Natural killer cell (primary cell): ENCODE measurements around the gene HTR2A. TPM values are rescaled to one million over a fixed set of nuclear protein-coding genes. Genes with fewer than 3 reads are reported as not detected.

Source experiments
- ATAC-seq, 3 donors: fragments of 150-1000 bp in 2 of 3; fragments of 200-7000 bp in 1 of 3; cut with Tn5 transposase; 1 replicate in 1 of 3; 2 replicates in 2 of 3; pipeline ENCODE4 v1.10.0; 2021; ENCODE audit warnings: mild to moderate bottlenecking in 2 of 3, moderate library complexity in 2 of 3
- DNase-seq, 2 donors: peaks; one replicate each; pipeline versions ENCODE4 v3.0.0 to v3.0.0-alpha.2; 2013 to 2021; ENCODE audit warnings: mixed read lengths in 1 of 2
- H3K27ac ChIP-seq: one replicate; pipeline ENCODE4 v1.5.1; 2013; ENCODE audit warnings: mild to moderate bottlenecking, low read length
- H3K27me3 ChIP-seq: one replicate; pipeline ENCODE4 v1.6.1; 2013; ENCODE audit warnings: low read length; ENCODE audit not compliant: control insufficient read depth, insufficient read depth
- H3K36me3 ChIP-seq: one replicate; pipeline ENCODE4 v1.6.1; 2013; ENCODE audit warnings: low read length; ENCODE audit not compliant: control insufficient read depth, insufficient read depth
- H3K4me1 ChIP-seq: one replicate; pipeline ENCODE4 v1.6.1; 2013; ENCODE audit warnings: low read length; ENCODE audit not compliant: control insufficient read depth, insufficient read depth
- H3K4me3 ChIP-seq: one replicate; pipeline ENCODE4 v1.5.1; 2013; ENCODE audit warnings: low read length
- H3K9me3 ChIP-seq: one replicate; pipeline ENCODE4 v1.6.1; 2013; ENCODE audit warnings: low read length; ENCODE audit not compliant: control insufficient read depth, insufficient read depth
- H3K27ac Mint-ChIP-seq, 2 donors: one replicate each; pipeline ENCODE4 v1.8.0; 2022; ENCODE audit warnings: mild to moderate bottlenecking in 2 of 2, mixed read lengths in 2 of 2, moderate library complexity in 1 of 2
- H3K27me3 Mint-ChIP-seq, 2 donors: one replicate each; pipeline ENCODE4 v1.8.0; 2022; ENCODE audit warnings: low read depth in 2 of 2, mixed read lengths in 2 of 2
- H3K36me3 Mint-ChIP-seq: one replicate; pipeline ENCODE4 v1.8.0; 2022; ENCODE audit warnings: mixed read lengths
- H3K4me1 Mint-ChIP-seq, 2 donors: one replicate each; pipeline ENCODE4 v1.8.0; 2022; ENCODE audit warnings: mixed read lengths in 2 of 2
- H3K4me3 Mint-ChIP-seq: one replicate; pipeline ENCODE4 v1.8.0; 2022; ENCODE audit warnings: mild to moderate bottlenecking, moderate library complexity, mixed read lengths
- H3K9me3 Mint-ChIP-seq, 2 donors: one replicate each; pipeline ENCODE4 v1.8.0; 2022; ENCODE audit warnings: mixed read lengths in 2 of 2
- WGBS: methylation state at CpG from one replicate; pipeline ENCODE4 v1.1.7; 2013; ENCODE audit warnings: missing lambda C conversion rate; ENCODE audit not compliant: insufficient coverage; 5-methylcytosine and 5-hydroxymethylcytosine counted together
- intact Hi-C: fragments of 100-400 bp; cut with micrococcal nuclease; formaldehyde crosslinking; loops from one replicate; pipeline ENCODE4 v1.14.2; 2022
- total RNA-seq, 4 donors: library from RNA; stranded (reverse); fragments of 120-200 nt in 1 of 4; gene quantifications; one replicate each; pipeline versions ENCODE4 v1.2.3 to v1.2.4, GENCODE V29; 2013 to 2022
- TF ChIP-seq, protein P1 (sequence below): fragments of 200-600 bp; IDR thresholded peaks from one replicate; pipeline ENCODE4 v1.8.0; 2022; ENCODE audit warnings: antibody characterized with exemption

The HTR2A gene
- total RNA-seq, 3 donors from 2014 or later (not counting 1 experiment from before 2014, with no cell fraction given), result not detected

DNA sequence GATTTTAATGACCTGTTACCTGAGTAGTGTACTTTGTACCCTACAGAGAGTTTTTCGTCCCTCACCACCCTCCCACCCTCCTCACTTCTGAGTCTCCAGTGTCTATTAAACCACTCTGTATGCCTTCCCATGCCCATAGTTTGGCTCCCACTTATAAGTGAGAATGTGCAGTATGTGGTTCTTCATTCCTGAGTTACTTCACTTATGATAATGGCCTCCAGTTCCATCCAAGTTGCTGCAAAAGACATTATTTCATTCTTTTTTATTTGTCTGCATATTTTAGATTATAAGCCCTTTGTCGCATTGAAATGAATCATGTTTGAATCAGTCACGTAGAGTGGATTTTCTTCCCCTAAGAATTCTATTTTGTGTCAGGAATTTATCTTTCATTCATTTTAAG is 12.2 kb upstream of the HTR2A start:
- Histone ChIP-seq H3K27ac (no peak overlapping the region), H3K4me1 (no peaks in the 10 kb centered on the region), H3K27me3 (no peaks in the 10 kb centered on the region), H3K36me3 (no peaks in the 10 kb centered on the region), H3K4me3 (no peak overlapping the region), H3K9me3 (no peaks in the 10 kb centered on the region)
- H3K27me3 Mint-ChIP-seq, result peaks cover 25 to 38% of the 10 kb centered on the region in 2 donors
- no peak for DNase-seq
- no peaks in the 10 kb centered on the region for H3K9me3 Mint-ChIP-seq
- WGBS, result no CpG with 5 or more reads among the region's 3 CpGs
- ATAC-seq, result no peak
- no peak overlapping the region for H3K4me3 Mint-ChIP-seq
- no peaks in the 10 kb centered on the region for H3K4me1 Mint-ChIP-seq
- no peak overlapping the region for H3K27ac Mint-ChIP-seq
- TF ChIP-seq, protein P1, sequence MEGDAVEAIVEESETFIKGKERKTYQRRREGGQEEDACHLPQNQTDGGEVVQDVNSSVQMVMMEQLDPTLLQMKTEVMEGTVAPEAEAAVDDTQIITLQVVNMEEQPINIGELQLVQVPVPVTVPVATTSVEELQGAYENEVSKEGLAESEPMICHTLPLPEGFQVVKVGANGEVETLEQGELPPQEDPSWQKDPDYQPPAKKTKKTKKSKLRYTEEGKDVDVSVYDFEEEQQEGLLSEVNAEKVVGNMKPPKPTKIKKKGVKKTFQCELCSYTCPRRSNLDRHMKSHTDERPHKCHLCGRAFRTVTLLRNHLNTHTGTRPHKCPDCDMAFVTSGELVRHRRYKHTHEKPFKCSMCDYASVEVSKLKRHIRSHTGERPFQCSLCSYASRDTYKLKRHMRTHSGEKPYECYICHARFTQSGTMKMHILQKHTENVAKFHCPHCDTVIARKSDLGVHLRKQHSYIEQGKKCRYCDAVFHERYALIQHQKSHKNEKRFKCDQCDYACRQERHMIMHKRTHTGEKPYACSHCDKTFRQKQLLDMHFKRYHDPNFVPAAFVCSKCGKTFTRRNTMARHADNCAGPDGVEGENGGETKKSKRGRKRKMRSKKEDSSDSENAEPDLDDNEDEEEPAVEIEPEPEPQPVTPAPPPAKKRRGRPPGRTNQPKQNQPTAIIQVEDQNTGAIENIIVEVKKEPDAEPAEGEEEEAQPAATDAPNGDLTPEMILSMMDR, result no peak
- no peaks in the 10 kb centered on the region for H3K36me3 Mint-ChIP-seq
- intact Hi-C loops, result no loop called here

DNA sequence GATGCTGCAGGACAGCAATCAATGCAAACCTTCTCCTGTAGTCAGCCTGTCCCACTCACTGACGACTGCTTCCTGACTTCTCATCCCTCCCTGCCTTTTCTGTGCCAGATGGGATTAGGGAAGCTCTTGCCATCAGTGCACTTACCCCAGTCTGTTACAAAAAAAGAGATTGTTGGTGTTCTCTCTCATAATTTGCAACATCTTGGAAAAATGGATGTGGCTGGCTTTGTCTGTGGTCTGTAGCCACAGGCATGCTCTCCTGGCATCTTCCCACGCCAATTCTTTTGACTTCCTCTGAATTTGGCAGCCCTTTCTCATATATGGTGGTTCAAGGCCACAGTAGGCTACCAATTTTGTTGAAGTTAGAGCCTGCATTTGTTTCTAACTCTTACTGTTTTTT is 11.6 kb upstream of the HTR2A start:
- ATAC-seq, result no peak
- Histone ChIP-seq H3K27me3 (no peaks in the 10 kb centered on the region), H3K27ac (no peak overlapping the region), H3K36me3 (no peaks in the 10 kb centered on the region), H3K9me3 (no peaks in the 10 kb centered on the region), H3K4me1 (no peaks in the 10 kb centered on the region), H3K4me3 (no peak overlapping the region)
- intact Hi-C loops, result no loop called here
- 78% methylated on average over 2 of the region's 2 CpGs for WGBS
- H3K4me3 Mint-ChIP-seq, result no peak overlapping the region
- H3K27ac Mint-ChIP-seq, result no peak overlapping the region
- H3K36me3 Mint-ChIP-seq, result no peaks in the 10 kb centered on the region
- TF ChIP-seq, protein P1, result no peak
- DNase-seq, result no peak
- no peaks in the 10 kb centered on the region for H3K4me1 Mint-ChIP-seq
- H3K27me3 Mint-ChIP-seq, result peaks cover 25 to 38% of the 10 kb centered on the region in 2 donors
- H3K9me3 Mint-ChIP-seq, result no peaks in the 10 kb centered on the region

DNA sequence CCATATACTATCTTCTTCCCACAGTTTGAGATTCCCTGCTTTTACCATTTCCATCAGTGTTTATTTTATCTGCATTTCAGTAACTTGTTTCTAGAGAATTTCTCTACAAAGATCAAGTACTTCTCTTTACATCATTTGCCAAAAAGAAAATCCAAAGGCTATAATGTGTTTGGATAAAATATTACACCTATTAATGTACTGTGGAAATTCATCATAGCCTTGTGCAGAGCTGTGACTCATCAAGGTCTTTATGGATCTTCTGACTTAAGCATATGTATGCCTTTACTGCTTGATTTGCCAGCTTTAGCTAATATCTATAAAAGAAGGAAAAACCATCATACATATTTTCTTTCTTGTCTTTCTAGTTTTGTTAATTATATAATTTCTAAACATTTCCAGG is 9.6 kb upstream of the HTR2A start:
- H3K27ac ChIP-seq, result no peak overlapping the region
- H3K36me3 ChIP-seq, result no peaks in the 10 kb centered on the region
- no peak overlapping the region for H3K4me3 ChIP-seq
- DNase-seq (no peak), ATAC-seq (no peak)
- intact Hi-C loops, result no loop called here
- Mint-ChIP-seq H3K4me1 (no peaks in the 10 kb centered on the region), H3K27me3 (peaks cover 37 to 46% of the 10 kb centered on the region in 2 donors), H3K36me3 (no peaks in the 10 kb centered on the region), H3K27ac (no peak overlapping the region), H3K4me3 (no peak overlapping the region), H3K9me3 (no peaks in the 10 kb centered on the region)
- H3K4me1 ChIP-seq, result no peaks in the 10 kb centered on the region
- no peaks in the 10 kb centered on the region for H3K9me3 ChIP-seq
- TF ChIP-seq, protein P1, result no peak
- no peaks in the 10 kb centered on the region for H3K27me3 ChIP-seq

DNA sequence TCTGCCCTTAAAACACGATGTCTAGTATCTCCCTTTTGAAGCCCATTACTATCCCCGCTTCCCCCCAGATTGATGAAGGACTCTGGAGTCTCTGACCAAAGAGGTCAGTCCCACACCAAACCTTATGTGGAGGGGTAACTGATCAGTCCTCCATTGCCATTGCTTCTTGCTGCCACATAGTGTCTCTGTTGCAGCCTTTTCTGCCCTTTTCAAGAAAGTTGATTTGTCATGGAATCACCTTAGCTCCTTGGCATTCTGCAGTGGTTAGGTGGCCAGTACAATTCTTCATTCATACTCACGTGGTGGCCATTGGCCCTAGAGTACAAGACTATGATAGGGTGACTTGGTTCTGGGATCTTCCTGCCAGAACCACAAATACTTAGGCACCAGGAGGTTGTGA is 8.4 kb upstream of the HTR2A start:
- no peak for DNase-seq
- H3K27ac Mint-ChIP-seq, result no peak overlapping the region
- TF ChIP-seq, protein P1, result no peak
- no peak overlapping the region for H3K4me3 ChIP-seq
- 80% methylated on average over 3 of the region's 3 CpGs for WGBS
- no peaks in the 10 kb centered on the region for H3K4me1 Mint-ChIP-seq
- no peaks in the 10 kb centered on the region for H3K9me3 ChIP-seq
- intact Hi-C loops, result no loop called here
- no peaks in the 10 kb centered on the region for H3K36me3 ChIP-seq
- no peaks in the 10 kb centered on the region for H3K36me3 Mint-ChIP-seq
- H3K4me3 Mint-ChIP-seq, result no peak overlapping the region
- H3K27me3 ChIP-seq, result no peaks in the 10 kb centered on the region
- H3K4me1 ChIP-seq, result no peaks in the 10 kb centered on the region
- no peak for ATAC-seq
- no peak overlapping the region for H3K27ac ChIP-seq
- no peaks in the 10 kb centered on the region for H3K9me3 Mint-ChIP-seq
- H3K27me3 Mint-ChIP-seq, result peaks cover 30 to 36% of the 10 kb centered on the region in 2 donors
